PC-9 (cell line): ENCODE measurements around the gene PEAK1. TPM values are rescaled to one million over a fixed set of nuclear protein-coding genes. Genes with fewer than 3 reads are reported as not detected.

Source experiments
- BruUV-seq: library from RNA; stranded (reverse); fragments of 400-500 nt; replicated peaks from 2 replicates; lab custom pipeline; 2021; lab: Mats Ljungman, UMichigan
- CTCF ChIA-PET: fragments of 300-600 bp; sonication (Branson Sonifier 250); formaldehyde crosslinking; loops from one replicate; lab custom pipeline; 2022; ENCODE audit warnings: antibody characterized with exemption; lab: Charles Lee
- POLR2A ChIA-PET: fragments of 300-600 bp; sonication (Branson Sonifier 250); formaldehyde crosslinking; loops from one replicate; lab custom pipeline; 2022; ENCODE audit warnings: antibody characterized with exemption; ENCODE audit not compliant: unreplicated experiment; lab: Charles Lee
- DNase-seq, 2 experiments: peaks; one replicate each; pipeline versions ENCODE4 v3.0.0 to v3.0.0-alpha.2; 2015 to 2022; ENCODE audit warnings: mixed read lengths in 1 of 2
- H2AFZ ChIP-seq: fragments of 200-600 bp; sonication (generic); 2 replicates; pipeline ENCODE4 v1.8.1; 2017; ENCODE audit warnings: antibody characterized with exemption
- H3F3A ChIP-seq: fragments of 200-600 bp; sonication (generic); 2 replicates; pipeline ENCODE4 v1.8.1; 2017; ENCODE audit warnings: antibody characterized with exemption, mild to moderate bottlenecking, low read depth; ENCODE audit not compliant: insufficient read depth
- H3K27ac ChIP-seq: fragments of 200-600 bp; sonication (generic); 2 replicates; pipeline ENCODE4 v1.6.1; 2016; ENCODE audit warnings: mixed run types
- H3K27me3 ChIP-seq: fragments of 200-600 bp; sonication (generic); 2 replicates; pipeline ENCODE4 v1.6.1; 2016; ENCODE audit warnings: low read depth, mixed run types; ENCODE audit not compliant: insufficient read depth
- H3K36me3 ChIP-seq: fragments of 200-600 bp; sonication (generic); 2 replicates; pipeline ENCODE4 v1.6.1; 2016; ENCODE audit warnings: low read depth, mixed run types
- H3K4me1 ChIP-seq: fragments of 200-600 bp; sonication (generic); replicated peaks from 2 replicates; pipeline ENCODE4 v1.6.1; 2016; ENCODE audit warnings: mixed run types; ENCODE audit not compliant: insufficient read depth
- H3K4me2 ChIP-seq: fragments of 200-600 bp; sonication (generic); 2 replicates; pipeline ENCODE4 v1.6.1; 2017; ENCODE audit warnings: mixed run types
- H3K4me3 ChIP-seq: fragments of 200-600 bp; sonication (generic); 2 replicates; pipeline ENCODE4 v1.6.1; 2016; ENCODE audit warnings: mixed run types
- H3K79me2 ChIP-seq: fragments of 200-600 bp; sonication (generic); 2 replicates; pipeline ENCODE4 v1.6.1; 2017; ENCODE audit warnings: low read depth, mixed run types
- H3K9me2 ChIP-seq: fragments of 200-600 bp; sonication (generic); 2 replicates; pipeline ENCODE4 v1.8.1; 2017; ENCODE audit warnings: mild to moderate bottlenecking; ENCODE audit not compliant: insufficient read depth
- H3K9me3 ChIP-seq: fragments of 200-600 bp; sonication (generic); 2 replicates; pipeline ENCODE4 v1.8.1; 2016; ENCODE audit warnings: low read depth; ENCODE audit not compliant: insufficient read depth
- H4K20me1 ChIP-seq: fragments of 200-600 bp; sonication (generic); 2 replicates; pipeline ENCODE4 v1.8.1; 2017; ENCODE audit not compliant: insufficient read depth
- EZH2 ChIP-seq: fragments of 200-600 bp; sonication (generic); IDR thresholded peaks from 2 replicates; pipeline ENCODE4 v1.8.0; 2017; ENCODE audit warnings: antibody characterized with exemption, low read depth
- intact Hi-C: fragments of 100-400 bp; cut with micrococcal nuclease; formaldehyde crosslinking; loops from one replicate; pipeline ENCODE4 v1.10.0; 2022; ENCODE audit not compliant: unreplicated experiment
- total RNA-seq: library from RNA; stranded (reverse); gene quantifications from 2 replicates; pipeline ENCODE4 v1.2.3, GENCODE V29; 2021
- TF ChIP-seq, protein P1 (sequence below): fragments of 200-600 bp; sonication (generic); conservative IDR thresholded peaks from 2 replicates; pipeline ENCODE4 v1.6.1; 2017; ENCODE audit warnings: mixed run types, antibody characterized with exemption, mild to moderate bottlenecking, moderate library complexity

Gene PEAK1
- total RNA-seq, 1 experiment from 2014 or later: 20.7 TPM

DNA sequence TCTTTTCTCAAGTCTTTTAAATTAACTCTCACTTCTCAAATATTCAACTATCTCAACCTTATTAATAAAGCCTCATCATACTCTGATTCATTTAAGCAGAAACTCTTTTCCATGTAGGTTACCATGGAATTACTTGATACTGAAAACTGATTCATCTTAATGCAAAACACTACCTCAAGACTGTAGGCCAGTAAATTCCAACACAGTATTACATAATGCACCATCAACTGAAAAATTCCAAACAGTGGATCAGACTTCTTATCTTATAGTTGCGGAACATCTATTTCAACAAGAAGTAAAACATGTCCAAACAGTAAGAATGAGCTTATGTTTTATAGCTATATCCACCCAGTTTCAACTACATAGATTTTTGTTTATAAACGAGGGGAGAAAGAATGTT, 124.5 kb downstream of the PEAK1 start:
- no peak for DNase-seq
- POLR2A ChIA-PET: interaction anchor here (0.7 to 0.9 kb wide), 2 partner anchors 139 to 1177 kb away, joined by 3 to 4 read pairs; no protein-coding TSS in a partner anchor
- Histone ChIP-seq H3K27me3 (no peaks in the 10 kb centered on the region), H3K4me1 (no peaks in the 10 kb centered on the region), H3K4me3 (no peak overlapping the region), H3K27ac (no peak overlapping the region), H3K4me2 (no peak overlapping the region), H2AFZ (no peak overlapping the region), H3F3A (no peaks in the 10 kb centered on the region), H3K9me2 (no peaks in the 10 kb centered on the region), H3K9me3 (no peaks in the 10 kb centered on the region), H3K36me3 (no peaks in the 10 kb centered on the region), H4K20me1 (no peaks in the 10 kb centered on the region), H3K79me2 (no peaks in the 10 kb centered on the region)
- CTCF ChIA-PET: no interaction called here
- BruUV-seq: no TSS peak
- intact Hi-C loops: no loop called here
- no peak for TF ChIP-seq EZH2
- TF ChIP-seq, protein P1, sequence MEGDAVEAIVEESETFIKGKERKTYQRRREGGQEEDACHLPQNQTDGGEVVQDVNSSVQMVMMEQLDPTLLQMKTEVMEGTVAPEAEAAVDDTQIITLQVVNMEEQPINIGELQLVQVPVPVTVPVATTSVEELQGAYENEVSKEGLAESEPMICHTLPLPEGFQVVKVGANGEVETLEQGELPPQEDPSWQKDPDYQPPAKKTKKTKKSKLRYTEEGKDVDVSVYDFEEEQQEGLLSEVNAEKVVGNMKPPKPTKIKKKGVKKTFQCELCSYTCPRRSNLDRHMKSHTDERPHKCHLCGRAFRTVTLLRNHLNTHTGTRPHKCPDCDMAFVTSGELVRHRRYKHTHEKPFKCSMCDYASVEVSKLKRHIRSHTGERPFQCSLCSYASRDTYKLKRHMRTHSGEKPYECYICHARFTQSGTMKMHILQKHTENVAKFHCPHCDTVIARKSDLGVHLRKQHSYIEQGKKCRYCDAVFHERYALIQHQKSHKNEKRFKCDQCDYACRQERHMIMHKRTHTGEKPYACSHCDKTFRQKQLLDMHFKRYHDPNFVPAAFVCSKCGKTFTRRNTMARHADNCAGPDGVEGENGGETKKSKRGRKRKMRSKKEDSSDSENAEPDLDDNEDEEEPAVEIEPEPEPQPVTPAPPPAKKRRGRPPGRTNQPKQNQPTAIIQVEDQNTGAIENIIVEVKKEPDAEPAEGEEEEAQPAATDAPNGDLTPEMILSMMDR: no peak

DNA sequence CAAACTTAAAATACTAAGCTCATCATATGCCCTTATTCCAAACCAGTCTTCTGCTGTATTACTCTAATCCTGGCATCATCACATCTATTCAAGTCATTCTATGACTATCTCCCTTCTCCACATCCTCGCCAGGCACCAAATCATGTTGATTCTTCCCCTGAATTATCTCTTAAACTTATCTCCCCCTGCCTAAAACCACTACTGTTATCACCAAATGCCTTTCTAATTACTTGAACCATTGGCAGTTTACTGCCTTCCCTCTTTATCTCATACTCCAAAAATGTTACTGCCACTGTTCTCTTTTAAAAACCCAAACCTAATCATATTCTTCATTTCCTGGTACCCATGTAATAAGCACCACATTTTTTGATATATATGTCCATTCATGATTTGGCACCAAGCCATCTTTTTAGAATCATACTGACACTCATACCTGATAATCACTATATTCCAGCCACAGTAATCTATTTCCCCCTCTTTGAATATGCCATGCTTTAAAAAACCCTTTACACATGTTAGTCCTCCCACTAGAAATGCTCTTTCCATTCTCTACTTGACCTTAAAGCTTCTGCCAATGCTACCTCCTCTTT, 126.8 kb downstream of the PEAK1 start:
- H4K20me1 ChIP-seq: no peaks in the 10 kb centered on the region
- H3K4me2 ChIP-seq: no peak overlapping the region
- no peak for DNase-seq
- H2AFZ ChIP-seq: no peak overlapping the region
- no peaks in the 10 kb centered on the region for H3K9me3 ChIP-seq
- H3K27ac ChIP-seq: no peak overlapping the region
- H3K36me3 ChIP-seq: no peaks in the 10 kb centered on the region
- H3K4me1 ChIP-seq: no peaks in the 10 kb centered on the region
- H3F3A ChIP-seq: no peaks in the 10 kb centered on the region
- POLR2A ChIA-PET: no interaction called here
- TF ChIP-seq, protein P1: no peak
- no peak for TF ChIP-seq EZH2
- no peak overlapping the region for H3K4me3 ChIP-seq
- H3K79me2 ChIP-seq: no peaks in the 10 kb centered on the region
- no TSS peak for BruUV-seq
- H3K27me3 ChIP-seq: no peaks in the 10 kb centered on the region
- CTCF ChIA-PET: no interaction called here
- H3K9me2 ChIP-seq: no peaks in the 10 kb centered on the region
- intact Hi-C loops: no loop called here

DNA sequence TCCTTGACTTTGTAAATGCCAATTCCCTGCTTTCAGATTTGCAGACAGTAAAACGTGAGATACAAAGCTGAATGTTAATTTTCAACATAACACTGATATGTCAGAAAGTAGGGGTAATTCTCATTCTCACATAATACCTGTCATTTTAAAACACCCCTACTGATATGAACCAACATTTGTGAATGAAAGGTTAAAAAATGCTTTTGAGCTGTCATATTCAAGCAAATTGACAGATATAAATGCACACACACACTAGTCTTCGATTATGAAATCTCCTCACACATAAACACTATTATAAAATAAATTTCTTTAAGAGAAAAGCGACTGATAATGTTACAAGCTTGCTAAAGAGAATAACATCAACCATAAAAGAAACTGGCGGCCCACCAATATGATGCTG, 128.8 kb downstream of the PEAK1 start:
- no peaks in the 10 kb centered on the region for H3K79me2 ChIP-seq
- H3K27ac ChIP-seq: no peak overlapping the region
- intact Hi-C loops: no loop called here
- no peak for DNase-seq
- no TSS peak for BruUV-seq
- H4K20me1 ChIP-seq: no peaks in the 10 kb centered on the region
- H2AFZ ChIP-seq: no peak overlapping the region
- no peaks in the 10 kb centered on the region for H3F3A ChIP-seq
- H3K36me3 ChIP-seq: no peaks in the 10 kb centered on the region
- no peaks in the 10 kb centered on the region for H3K27me3 ChIP-seq
- H3K4me1 ChIP-seq: no peaks in the 10 kb centered on the region
- POLR2A ChIA-PET: no interaction called here
- H3K9me2 ChIP-seq: no peaks in the 10 kb centered on the region
- H3K9me3 ChIP-seq: no peaks in the 10 kb centered on the region
- CTCF ChIA-PET: no interaction called here
- no peak overlapping the region for H3K4me3 ChIP-seq
- H3K4me2 ChIP-seq: no peak overlapping the region
- TF ChIP-seq, protein P1: no peak
- TF ChIP-seq EZH2: no peak
